GM12878 (cell line): ENCODE results near the gene PSMD13.

ENCODE experiments used
- CHD2 ChIP-seq: IDR thresholded peaks from 2 replicates; pipeline ENCODE4 v1.6.1; 2011; ENCODE audit warnings: low read depth, low read length, improper control_type of control experiment, borderline replicate concordance
- CTCF ChIP-seq, 3 experiments: IDR thresholded peaks in 2 of 3; conservative IDR thresholded peaks in 1 of 3; 2 replicates each; pipeline ENCODE4 v1.5.1; 2011; ENCODE audit warnings: low read depth in 3 of 3, low read length in 3 of 3, mild to moderate bottlenecking in 3 of 3, control low read depth in 2 of 3, moderate library complexity in 2 of 3, inconsistent platforms in 1 of 3, mixed read lengths in 1 of 3; ENCODE audit not compliant: control insufficient read depth in 2 of 3, insufficient read depth in 1 of 3; ENCODE audit errors: extremely low read depth in 1 of 3
- KLF5 ChIP-seq: fragments of 450-650 bp; IDR thresholded peaks from 2 replicates; pipeline ENCODE4 v1.6.1; 2014; ENCODE audit warnings: mild to moderate bottlenecking; ENCODE audit not compliant: partially characterized antibody
- SREBF2 ChIP-seq: IDR thresholded peaks from 2 replicates; pipeline ENCODE4 v1.6.1; 2012; ENCODE audit warnings: mild to moderate bottlenecking, low read length
- ZBED1 ChIP-seq: IDR thresholded peaks from 2 replicates; pipeline ENCODE4 v1.6.1; 2016; ENCODE audit warnings: borderline replicate concordance

- no peak for TF ChIP-seq ZBED1
- TF ChIP-seq CTCF (IDR thresholded peaks at IDR 0.05 in 2 of 3, conservative IDR thresholded peaks at IDR 0.05 in 1 of 3; ENCODE audit: control insufficient read depth in 2 of 3, extremely low read depth in 1 of 3, insufficient read depth in 1 of 3, low read depth in 3 of 3, low read length in 3 of 3), result no peak
- no peak for TF ChIP-seq SREBF2
- TF ChIP-seq KLF5, result no peak
- TF ChIP-seq CHD2, result no peak
Observed at GRCh38 chr11:209275-210121, 27.3 kb upstream of the PSMD13 start.
